T-helper 22 cell (primary cell): Measurements from ENCODE around the gene GUCY2C.

Experiments
- DNase-seq: peaks from one replicate; pipeline ENCODE4 v3.0.0-alpha.2; 2020; ENCODE audit warnings: low read depth

GUCY2C gene

GRCh38 chr12:14570231-14570630 is 126.2 kb downstream of the GUCY2C start:
- DNase-seq: no peak

GRCh38 chr12:14567351-14568162 is 128.8 kb downstream of the GUCY2C start, which contains the start of gene PLBD1:
TSS of gene PLBD1 (minus strand) at chr12:14567883. CDS start at chr12:14567696, 187 bp downstream.
- no peak for DNase-seq

- DNase-seq: no peak
These were observed 132.0 kb downstream of the GUCY2C start for GRCh38 chr12:14564336-14564959.

GRCh38 chr12:14563046-14563445 is 133.4 kb downstream of the GUCY2C start:
- DNase-seq: no peak
